ENCODE results near the gene RABEPK. TPM values are rescaled to one million over a fixed set of nuclear protein-coding genes. Genes with fewer than 3 reads are reported as not detected.
"Not testable (repeated sequence)": the region's sequence is repeated elsewhere in the genome, so short reads cannot be mapped to it uniquely, and the experiment has no call there.

RABEPK gene
- total RNA-seq, 1 experiment from 2014 or later, result 21.8 TPM

DNA sequence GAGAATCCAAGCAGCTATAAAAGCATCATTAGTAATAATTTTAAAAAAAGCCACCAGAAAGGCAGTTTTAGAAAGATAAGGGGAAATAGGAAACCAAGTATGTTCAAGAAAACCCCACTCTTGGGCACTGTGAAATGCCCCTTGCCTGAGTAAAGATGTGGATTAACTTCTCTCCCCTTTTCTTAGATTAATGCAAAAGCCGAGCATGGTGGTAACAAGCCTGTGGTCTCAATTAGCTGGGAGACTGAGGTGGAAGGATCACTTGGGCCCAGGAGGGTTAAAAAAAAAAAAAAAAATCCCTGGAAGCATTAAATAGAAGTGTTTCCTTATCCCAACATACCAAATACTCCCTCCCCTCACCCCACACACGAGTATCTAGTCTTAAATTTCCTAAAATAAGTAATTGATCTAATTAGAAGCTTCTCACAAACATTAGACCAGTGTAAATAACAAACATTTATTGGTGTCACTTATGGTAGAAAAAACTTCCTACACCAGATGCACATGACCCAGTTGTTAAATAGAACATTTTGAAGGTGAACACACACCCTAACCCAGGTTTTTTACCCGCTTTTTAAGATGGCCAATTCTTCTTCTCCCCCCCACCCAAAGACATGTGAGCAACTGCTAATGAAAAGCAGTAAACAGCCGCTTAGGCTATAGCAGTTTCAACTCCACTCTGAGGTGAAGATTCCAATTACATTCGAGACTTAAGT, 35.6 kb downstream of the RABEPK start:
- Mint-ChIP-seq H3K9me3 (peaks cover 0 to 2% of the 10 kb centered on the region in 2 experiments; a peak in 1 of 5 replicates), H3K36me3 (ENCODE audit: insufficient read depth in 1 of 3, low read depth in 3 of 3) (peaks cover 52 to 74% (median 66%) of the 10 kb centered on the region in 3 experiments), H3K4me3 (peak overlapping the region in 1 of 2 experiments; percentile 29; a peak in 3 of 5 replicates), H3K4me1 (peaks cover 19 to 21% of the 10 kb centered on the region in 2 experiments), H3K27ac (peak overlapping the region in 1 of 3 experiments; percentile 85; a peak in 1 of 7 replicates), H3K27me3 (ENCODE audit: low read depth) (no peaks in the 10 kb centered on the region)
- Histone ChIP-seq H3K18ac (ENCODE audit: insufficient read length, low read depth, low read length) (no peak overlapping the region), H3K4me2 (ENCODE audit: insufficient read depth, insufficient read length, low read length) (no peak overlapping the region), H2AK5ac (ENCODE audit: insufficient read length, low read length) (no peak overlapping the region), H3K79me1 (ENCODE audit: insufficient read depth, low read depth, low read length, poor library complexity, severe bottlenecking) (peaks cover 4% of the 10 kb centered on the region), H3K14ac (ENCODE audit: insufficient read depth, low read length) (no peak overlapping the region), H3K23ac (ENCODE audit: insufficient read length, low read depth, low read length) (no peak overlapping the region), H3K9me3 (ENCODE audit: control insufficient read depth, low read depth, low read length) (no peaks in the 10 kb centered on the region), H4K8ac (replicated peaks; ENCODE audit: insufficient read length, low read depth, low read length) (no peak overlapping the region), H3K27ac (ENCODE audit: insufficient read length, low read depth, low read length) (no peak overlapping the region), H3K4ac (ENCODE audit: low read depth, low read length) (no peak overlapping the region), H3K56ac (ENCODE audit: insufficient read length, low read depth, low read length) (no peak overlapping the region), H3K9ac (ENCODE audit: extremely low read depth, insufficient read length, low read length) (no peak overlapping the region), H4K5ac (ENCODE audit: insufficient read length, low read depth, low read length) (no peak overlapping the region), H2AFZ (ENCODE audit: low read length) (no peak overlapping the region), H4K91ac (ENCODE audit: insufficient read length, low read depth, low read length) (no peak overlapping the region), H3T11ph (ENCODE audit: low read length) (no peak overlapping the region), H4K20me1 (ENCODE audit: control insufficient read depth, insufficient read depth, insufficient read length) (peaks cover 2% of the 10 kb centered on the region), H2BK5ac (ENCODE audit: insufficient read length, low read length) (no peak overlapping the region), H3K79me2 (ENCODE audit: insufficient read depth, low read length) (peaks cover 11% of the 10 kb centered on the region; the same call in 1 of the 2 replicates), H3K27me3 (ENCODE audit: insufficient read depth, low read length) (no peaks in the 10 kb centered on the region), H3K23me2 (ENCODE audit: insufficient read length, low read depth, low read length, poor library complexity, severe bottlenecking) (no peaks in the 10 kb centered on the region), H2BK12ac (ENCODE audit: insufficient read length, low read depth, low read length) (no peak overlapping the region), H3K4me1 (ENCODE audit: insufficient read depth, low read length) (no peaks in the 10 kb centered on the region), H2BK15ac (ENCODE audit: low read depth, low read length) (no peak overlapping the region), H2BK20ac (ENCODE audit: low read depth, low read length, poor library complexity, severe bottlenecking) (no peak overlapping the region), H2BK120ac (ENCODE audit: low read depth, low read length, poor library complexity, severe bottlenecking) (no peak overlapping the region)
- no peak for DNase-seq
- TF ChIP-seq, protein P1, sequence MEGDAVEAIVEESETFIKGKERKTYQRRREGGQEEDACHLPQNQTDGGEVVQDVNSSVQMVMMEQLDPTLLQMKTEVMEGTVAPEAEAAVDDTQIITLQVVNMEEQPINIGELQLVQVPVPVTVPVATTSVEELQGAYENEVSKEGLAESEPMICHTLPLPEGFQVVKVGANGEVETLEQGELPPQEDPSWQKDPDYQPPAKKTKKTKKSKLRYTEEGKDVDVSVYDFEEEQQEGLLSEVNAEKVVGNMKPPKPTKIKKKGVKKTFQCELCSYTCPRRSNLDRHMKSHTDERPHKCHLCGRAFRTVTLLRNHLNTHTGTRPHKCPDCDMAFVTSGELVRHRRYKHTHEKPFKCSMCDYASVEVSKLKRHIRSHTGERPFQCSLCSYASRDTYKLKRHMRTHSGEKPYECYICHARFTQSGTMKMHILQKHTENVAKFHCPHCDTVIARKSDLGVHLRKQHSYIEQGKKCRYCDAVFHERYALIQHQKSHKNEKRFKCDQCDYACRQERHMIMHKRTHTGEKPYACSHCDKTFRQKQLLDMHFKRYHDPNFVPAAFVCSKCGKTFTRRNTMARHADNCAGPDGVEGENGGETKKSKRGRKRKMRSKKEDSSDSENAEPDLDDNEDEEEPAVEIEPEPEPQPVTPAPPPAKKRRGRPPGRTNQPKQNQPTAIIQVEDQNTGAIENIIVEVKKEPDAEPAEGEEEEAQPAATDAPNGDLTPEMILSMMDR (conservative IDR thresholded peaks at IDR 0.05), result no peak
- WGBS (ENCODE audit: extremely low coverage, insufficient read length, low lambda C conversion rate), result no CpG with 5 or more reads among the region's 5 CpGs

DNA sequence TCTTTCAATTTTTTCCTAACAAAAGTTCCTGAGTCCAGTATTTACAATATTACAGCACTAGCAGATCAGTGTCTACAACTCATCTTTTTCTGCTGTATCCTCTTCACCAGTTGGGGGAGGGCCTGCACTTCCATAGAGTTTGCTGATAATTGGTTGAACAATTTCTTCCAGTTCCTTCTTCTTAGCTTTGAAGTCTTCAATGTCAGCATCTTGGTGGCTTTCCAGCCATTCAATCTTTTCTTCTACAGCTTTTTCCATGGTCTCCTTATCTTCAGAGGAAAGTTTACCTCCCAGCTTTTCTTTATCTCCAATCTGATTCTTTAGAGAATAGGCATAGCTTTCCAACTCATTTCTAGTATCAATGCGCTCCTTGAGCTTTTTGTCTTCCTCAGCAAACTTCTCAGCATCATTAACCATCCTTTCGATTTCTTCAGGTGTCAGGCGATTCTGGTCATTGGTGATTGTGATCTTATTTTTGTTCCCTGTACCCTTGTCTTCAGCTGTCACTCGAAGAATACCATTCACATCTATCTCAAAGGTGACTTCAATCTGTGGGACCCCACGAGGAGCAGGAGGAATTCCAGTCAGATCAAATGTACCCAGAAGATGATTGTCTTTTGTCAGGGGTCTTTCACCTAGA, 36.3 kb downstream of the RABEPK start:
- H3K27ac Mint-ChIP-seq, result peak overlapping the region in 1 of 3 experiments; percentile 58; a peak in 1 of 7 replicates
- H4K91ac ChIP-seq (ENCODE audit: insufficient read length, low read depth, low read length); H2BK15ac ChIP-seq (ENCODE audit: low read depth, low read length); H3K27me3 Mint-ChIP-seq (ENCODE audit: low read depth); DNase-seq; H3K27me3 ChIP-seq (ENCODE audit: insufficient read depth, low read length); H4K5ac ChIP-seq (ENCODE audit: insufficient read length, low read depth, low read length); H3K4ac ChIP-seq (ENCODE audit: low read depth, low read length); H2BK120ac ChIP-seq (ENCODE audit: low read depth, low read length, poor library complexity, severe bottlenecking); H4K20me1 ChIP-seq (ENCODE audit: control insufficient read depth, insufficient read depth, insufficient read length); H3K14ac ChIP-seq (ENCODE audit: insufficient read depth, low read length); H3K9me3 Mint-ChIP-seq; H3K27ac ChIP-seq (ENCODE audit: insufficient read length, low read depth, low read length); H3K79me1 ChIP-seq (ENCODE audit: insufficient read depth, low read depth, low read length, poor library complexity, severe bottlenecking); H2BK20ac ChIP-seq (ENCODE audit: low read depth, low read length, poor library complexity, severe bottlenecking); H2BK5ac ChIP-seq (ENCODE audit: insufficient read length, low read length); H2AK5ac ChIP-seq (ENCODE audit: insufficient read length, low read length); H3K4me2 ChIP-seq (ENCODE audit: insufficient read depth, insufficient read length, low read length); H3K4me1 ChIP-seq (ENCODE audit: insufficient read depth, low read length); H3K23ac ChIP-seq (ENCODE audit: insufficient read length, low read depth, low read length); H3K23me2 ChIP-seq (ENCODE audit: insufficient read length, low read depth, low read length, poor library complexity, severe bottlenecking); H4K8ac ChIP-seq (replicated peaks; ENCODE audit: insufficient read length, low read depth, low read length); H3K9ac ChIP-seq (ENCODE audit: extremely low read depth, insufficient read length, low read length); H3T11ph ChIP-seq (ENCODE audit: low read length); H3K18ac ChIP-seq (ENCODE audit: insufficient read length, low read depth, low read length); H3K9me3 ChIP-seq (ENCODE audit: control insufficient read depth, low read depth, low read length); H3K56ac ChIP-seq (ENCODE audit: insufficient read length, low read depth, low read length); H2AFZ ChIP-seq (ENCODE audit: low read length); H2BK12ac ChIP-seq (ENCODE audit: insufficient read length, low read depth, low read length): not testable (repeated sequence)
- peaks cover 11% of the 10 kb centered on the region; the same call in 1 of the 2 replicates for H3K79me2 ChIP-seq (ENCODE audit: insufficient read depth, low read length)
- peaks cover 53 to 76% (median 68%) of the 10 kb centered on the region in 3 experiments for H3K36me3 Mint-ChIP-seq (ENCODE audit: insufficient read depth in 1 of 3, low read depth in 3 of 3)
- peaks cover 19 to 21% of the 10 kb centered on the region in 2 experiments for H3K4me1 Mint-ChIP-seq
- WGBS (ENCODE audit: extremely low coverage, insufficient read length, low lambda C conversion rate), result no CpG with 5 or more reads among the region's 5 CpGs
- peak overlapping the region in 1 of 2 experiments; percentile 4; a peak in 1 of 5 replicates for H3K4me3 Mint-ChIP-seq

Data from H9 (cell line).